K562 (cell line): ENCODE results near the gene ZSWIM1. TPM values are rescaled to one million over a fixed set of nuclear protein-coding genes. Genes with fewer than 3 reads are reported as not detected.
A peak's percentile ranks its signal among the peaks of the same experiment; 100 is the strongest.

Experiments
- AFF4 ChIP-seq: sonication (generic); formaldehyde crosslinking; IDR thresholded peaks from 2 replicates; pipeline ENCODE4 v1.8.0; 2023; ENCODE audit warnings: mild to moderate bottlenecking, missing genetic modification reagents
- CTBP1 ChIP-seq: fragments of 450-650 bp; IDR thresholded peaks from 2 replicates; pipeline ENCODE4 v1.6.1; 2016; ENCODE audit warnings: borderline replicate concordance
- ETS1 ChIP-seq: conservative IDR thresholded peaks from 2 replicates; pipeline ENCODE4 v1.6.1; 2011; ENCODE audit warnings: low read depth, mild to moderate bottlenecking, low read length; ENCODE audit not compliant: control insufficient read depth
- HMBOX1 ChIP-seq: sonication (generic); IDR thresholded peaks from 2 replicates; pipeline ENCODE4 v1.6.1; 2016
- HMG20A ChIP-seq: fragments of 450-650 bp; formaldehyde crosslinking; conservative IDR thresholded peaks from 2 replicates; pipeline ENCODE4 v1.4.0; 2020; ENCODE audit warnings: mild to moderate bottlenecking, mixed read lengths
- KDM1A ChIP-seq, 2 experiments: fragments of 450-650 bp; IDR thresholded peaks; 2 replicates each; pipeline ENCODE4 v1.6.1; 2016; ENCODE audit warnings: mild to moderate bottlenecking in 2 of 2
- NCOA4 ChIP-seq: fragments of 450-650 bp; IDR thresholded peaks from 2 replicates; pipeline ENCODE4 v1.6.1; 2018; ENCODE audit warnings: mild to moderate bottlenecking; ENCODE audit not compliant: partially characterized antibody
- PATZ1 ChIP-seq: fragments of 250-450 bp; sonication (Bioruptor Pico); IDR thresholded peaks from 2 replicates; pipeline ENCODE4 v1.5.0; 2020; ENCODE audit warnings: mild to moderate bottlenecking, borderline replicate concordance
- SRSF3 ChIP-seq: fragments of 200-400 bp; formaldehyde crosslinking; IDR thresholded peaks from 2 replicates; pipeline ENCODE4 v1.6.1; 2016; ENCODE audit warnings: mild to moderate bottlenecking, low read length, moderate library complexity; ENCODE audit not compliant: insufficient read depth
- THRA ChIP-seq: fragments of 450-650 bp; IDR thresholded peaks from 2 replicates; pipeline ENCODE4 v1.6.1; 2017; ENCODE audit warnings: mild to moderate bottlenecking, moderate library complexity
- ZKSCAN3 ChIP-seq: fragments of 250-450 bp; sonication (Bioruptor Pico); IDR thresholded peaks from 2 replicates; pipeline ENCODE4 v1.4.0; 2020
- ZNF449 ChIP-seq: fragments of 250-450 bp; sonication (Bioruptor Pico); IDR thresholded peaks from 2 replicates; pipeline ENCODE4 v1.8.0; 2022; ENCODE audit warnings: moderate library complexity, mild to moderate bottlenecking, inconsistent platforms
- ZNF668 ChIP-seq: fragments of 250-450 bp; sonication (Bioruptor Pico); IDR thresholded peaks from 2 replicates; pipeline ENCODE4 v1.8.0; 2022; ENCODE audit warnings: mild to moderate bottlenecking, inconsistent platforms
- polyA plus RNA-seq, 8 experiments: library from polyadenylated mRNA; depleted of rRNA in 4 of 8; stranded (reverse) in 5 of 8; unstranded in 3 of 8; fragments of >200 nt; fragmentation: Nextera tagmentation in 2 of 8; fragmentation: Illumina TruSeq in 1 of 8; extraction: Ambion mirVana in 2 of 8; extraction: Trizol in 1 of 8; gene quantifications; 2 replicates each; pipeline versions ENCODE4 v1.2.1 to v1.2.3, GENCODE V29; 2011 to 2014; ENCODE audit warnings: inconsistent platforms in 1 of 8, missing spikeins in 1 of 8
- total RNA-seq, 7 experiments: library from RNA; depleted of rRNA in 6 of 7; stranded (reverse); fragments of >200 nt in 6 of 7; fragmentation: Illumina TruSeq in 2 of 7; extraction: Trizol in 2 of 7; gene quantifications; 2 replicates each; pipeline versions ENCODE4 v1.2.1 to v1.2.3, GENCODE V29; 2011 to 2021; ENCODE audit warnings: low replicate concordance in 1 of 7
- TF ChIP-seq, protein P1 (sequence below): fragments of 450-650 bp; IDR thresholded peaks from 2 replicates; pipeline ENCODE4 v1.6.1; 2016; ENCODE audit warnings: missing biosample characterization, missing genetic modification characterization

The ZSWIM1 gene
- total and polyA plus RNA-seq, 9 of the 15 experiments (the other 6 are each of a cell fraction or from before 2014, with no cell fraction given): 2.5 to 15.6 (median 9.5) TPM

GRCh38 chr20:45910670-45911485 lies 29.9 kb downstream of the ZSWIM1 start (continued):
- TF ChIP-seq HMBOX1 (no peak), NCOA4 (no peak), PATZ1 (CRISPR knock-in tag) (no peak), KDM1A (IDR thresholded peaks at IDR 0.05) (no peak), THRA (no peak), ZNF449 (CRISPR knock-in tag) (no peak), HMG20A (CRISPR knock-in tag) (no peak), SRSF3 (no peak), AFF4 (no peak), ZNF668 (no peak), ZKSCAN3 (no peak), CTBP1 (peak; percentile 80), ETS1 (no peak)
- TF ChIP-seq, protein P1, sequence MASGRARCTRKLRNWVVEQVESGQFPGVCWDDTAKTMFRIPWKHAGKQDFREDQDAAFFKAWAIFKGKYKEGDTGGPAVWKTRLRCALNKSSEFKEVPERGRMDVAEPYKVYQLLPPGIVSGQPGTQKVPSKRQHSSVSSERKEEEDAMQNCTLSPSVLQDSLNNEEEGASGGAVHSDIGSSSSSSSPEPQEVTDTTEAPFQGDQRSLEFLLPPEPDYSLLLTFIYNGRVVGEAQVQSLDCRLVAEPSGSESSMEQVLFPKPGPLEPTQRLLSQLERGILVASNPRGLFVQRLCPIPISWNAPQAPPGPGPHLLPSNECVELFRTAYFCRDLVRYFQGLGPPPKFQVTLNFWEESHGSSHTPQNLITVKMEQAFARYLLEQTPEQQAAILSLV: no peak
